Esophagus squamous epithelium (tissue), 5 donors: ENCODE data around the gene PARP4. TPM values are rescaled to one million over a fixed set of nuclear protein-coding genes. Genes with fewer than 3 reads are reported as not detected.
"Not testable (repeated sequence)": the region's sequence is repeated elsewhere in the genome, so short reads cannot be mapped to it uniquely, and the experiment has no call there.

Experiments
- DNase-seq: peaks from one replicate; lab custom pipeline; 2025; lab: John Stamatoyannopoulos, UW
- H3K27ac ChIP-seq, 4 donors: fragments of 200-600 bp; sonication (generic); one replicate each; pipeline ENCODE4 v1.5.1; 2016 to 2019; ENCODE audit warnings: mild to moderate bottlenecking in 1 of 4
- H3K27me3 ChIP-seq, 4 donors: fragments of 200-600 bp; sonication (generic); 1 replicate in 3 of 4; 2 replicates in 1 of 4; pipeline versions ENCODE4 v1.5.1 to v1.6.0; 2017 to 2021; ENCODE audit warnings: antibody characterized with exemption in 1 of 4
- H3K36me3 ChIP-seq, 3 donors: fragments of 200-600 bp; sonication (generic); one replicate each; pipeline ENCODE4 v1.5.1; 2016 to 2019
- H3K4me1 ChIP-seq, 3 donors: fragments of 200-600 bp; sonication (generic); one replicate each; pipeline ENCODE4 v1.5.1; 2017 to 2019
- H3K4me3 ChIP-seq, 4 donors: fragments of 200-600 bp; sonication (generic); 1 replicate in 3 of 4; 2 replicates in 1 of 4; pipeline ENCODE4 v1.5.1; 2016 to 2019; ENCODE audit warnings: mild to moderate bottlenecking in 2 of 4, moderate library complexity in 1 of 4
- H3K9me3 ChIP-seq, 3 donors: fragments of 200-600 bp; sonication (generic); one replicate each; pipeline ENCODE4 v1.5.1; 2016 to 2019
- POLR2A ChIP-seq, 4 donors: fragments of 450-650 bp; IDR thresholded peaks; one replicate each; pipeline ENCODE4 v1.6.1; 2017; ENCODE audit warnings: antibody characterized with exemption in 4 of 4, mild to moderate bottlenecking in 4 of 4, moderate library complexity in 3 of 4
- WGBS, 2 donors: methylation state at CpG; one replicate each; pipeline ENCODE4 v1.1.5; 2018; 5-methylcytosine and 5-hydroxymethylcytosine counted together
- intact Hi-C: fragments of 100-400 bp; cut with DNase I; formaldehyde crosslinking; loops from one replicate; pipeline ENCODE4 v1.15.0; 2022
- total RNA-seq, 4 donors: library from RNA; depleted of rRNA; stranded (reverse); fragments of >200 nt; gene quantifications; one replicate each; pipeline ENCODE4 v1.1.0, GENCODE V29; 2016
- TF ChIP-seq, protein P1 (sequence below), 6 experiments: fragments of 450-650 bp in 4 of 6; fragments of 200-600 bp in 2 of 6; sonication (generic) in 2 of 6; IDR thresholded peaks; one replicate each; pipeline ENCODE4 v1.5.1; 2016 to 2019; ENCODE audit warnings: antibody characterized with exemption in 6 of 6, mild to moderate bottlenecking in 4 of 6, moderate library complexity in 4 of 6
- donor health status: DM: yes; HTN: yes; CAD: no.

PARP4 gene
- total RNA-seq, 4 donors from 2014 or later, result 37.3 to 67.6 (median 46.9) TPM

- no peaks in the 10 kb centered on the region for H3K27me3 ChIP-seq
- 0 to 1% methylated on average over 6 of the region's 6 CpGs for WGBS, 2 donors
- intact Hi-C loops, result no loop called here
- peaks cover 0 to 10% (median 0%) of the 10 kb centered on the region in 3 donors for H3K36me3 ChIP-seq
- H3K9me3 ChIP-seq, result no peaks in the 10 kb centered on the region
- DNase-seq, result no peak
- TF ChIP-seq, protein P1, sequence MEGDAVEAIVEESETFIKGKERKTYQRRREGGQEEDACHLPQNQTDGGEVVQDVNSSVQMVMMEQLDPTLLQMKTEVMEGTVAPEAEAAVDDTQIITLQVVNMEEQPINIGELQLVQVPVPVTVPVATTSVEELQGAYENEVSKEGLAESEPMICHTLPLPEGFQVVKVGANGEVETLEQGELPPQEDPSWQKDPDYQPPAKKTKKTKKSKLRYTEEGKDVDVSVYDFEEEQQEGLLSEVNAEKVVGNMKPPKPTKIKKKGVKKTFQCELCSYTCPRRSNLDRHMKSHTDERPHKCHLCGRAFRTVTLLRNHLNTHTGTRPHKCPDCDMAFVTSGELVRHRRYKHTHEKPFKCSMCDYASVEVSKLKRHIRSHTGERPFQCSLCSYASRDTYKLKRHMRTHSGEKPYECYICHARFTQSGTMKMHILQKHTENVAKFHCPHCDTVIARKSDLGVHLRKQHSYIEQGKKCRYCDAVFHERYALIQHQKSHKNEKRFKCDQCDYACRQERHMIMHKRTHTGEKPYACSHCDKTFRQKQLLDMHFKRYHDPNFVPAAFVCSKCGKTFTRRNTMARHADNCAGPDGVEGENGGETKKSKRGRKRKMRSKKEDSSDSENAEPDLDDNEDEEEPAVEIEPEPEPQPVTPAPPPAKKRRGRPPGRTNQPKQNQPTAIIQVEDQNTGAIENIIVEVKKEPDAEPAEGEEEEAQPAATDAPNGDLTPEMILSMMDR (IDR thresholded peaks at IDR 0.05), result no peak
- TF ChIP-seq POLR2A (IDR thresholded peaks at IDR 0.05), result no peak
- peaks cover 4 to 39% (median 9%) of the 10 kb centered on the region in 3 donors for H3K4me1 ChIP-seq
- H3K4me3 ChIP-seq, result peak overlapping the region; percentile 70 to 97 (median 85)
- H3K27ac ChIP-seq, result peak overlapping the region; percentile 91 to 96 (median 96)
Measured at GRCh38 chr13:24511816-24512196, 772 bp downstream of the PARP4 start.

GRCh38 chr13:24511019-24511815 is 1.4 kb downstream of the PARP4 start:
- H3K27me3 ChIP-seq, result no peaks in the 10 kb centered on the region
- H3K9me3 ChIP-seq, result no peaks in the 10 kb centered on the region
- intact Hi-C loops, result no loop called here
- WGBS, 2 donors, result 14 to 32% methylated on average over 21 to 22 of the region's 22 CpGs
- H3K4me1 ChIP-seq, result peaks cover 4 to 39% (median 9%) of the 10 kb centered on the region in 3 donors
- DNase-seq, result no peak
- peaks cover 0 to 16% (median 0%) of the 10 kb centered on the region in 3 donors for H3K36me3 ChIP-seq
- TF ChIP-seq, protein P1 (IDR thresholded peaks at IDR 0.05), result no peak
- TF ChIP-seq POLR2A (IDR thresholded peaks at IDR 0.05), result peak in 1 of 4 donors; percentile 45
- H3K4me3 ChIP-seq, result peak overlapping the region; percentile 70 to 97 (median 85)
- peak overlapping the region; percentile 91 to 96 (median 96) for H3K27ac ChIP-seq

- WGBS, 2 donors, result 94% methylated on average over 9 of the region's 50 CpGs; no CpG with 5 or more reads in 1 of the 2 donors
- Histone ChIP-seq H3K4me3 (no peak overlapping the region), H3K9me3 (no peaks in the 10 kb centered on the region), H3K4me1 (peaks cover 14 to 66% (median 24%) of the 10 kb centered on the region in 3 donors), H3K36me3 (peaks cover 0 to 27% (median 0%) of the 10 kb centered on the region in 3 donors), H3K27ac (no peak overlapping the region), H3K27me3 (no peaks in the 10 kb centered on the region)
- intact Hi-C loops, result no loop called here
- DNase-seq, result no peak
- TF ChIP-seq, protein P1 (IDR thresholded peaks at IDR 0.05), result no peak
- TF ChIP-seq POLR2A (IDR thresholded peaks at IDR 0.05), result no peak
Measured at GRCh38 chr13:24506698-24507335, 5.8 kb downstream of the PARP4 start.

GRCh38 chr13:24506283-24506682 is 6.3 kb downstream of the PARP4 start:
- H3K4me3 ChIP-seq, H3K27me3 ChIP-seq, intact Hi-C loops, DNase-seq, H3K27ac ChIP-seq, H3K9me3 ChIP-seq: not testable (repeated sequence)
- Histone ChIP-seq H3K4me1 (peaks cover 15 to 66% (median 22%) of the 10 kb centered on the region in 3 donors), H3K36me3 (peaks cover 0 to 27% (median 0%) of the 10 kb centered on the region in 3 donors)
- 100% methylated on average over 4 of the region's 6 CpGs for WGBS, 2 donors

DNA sequence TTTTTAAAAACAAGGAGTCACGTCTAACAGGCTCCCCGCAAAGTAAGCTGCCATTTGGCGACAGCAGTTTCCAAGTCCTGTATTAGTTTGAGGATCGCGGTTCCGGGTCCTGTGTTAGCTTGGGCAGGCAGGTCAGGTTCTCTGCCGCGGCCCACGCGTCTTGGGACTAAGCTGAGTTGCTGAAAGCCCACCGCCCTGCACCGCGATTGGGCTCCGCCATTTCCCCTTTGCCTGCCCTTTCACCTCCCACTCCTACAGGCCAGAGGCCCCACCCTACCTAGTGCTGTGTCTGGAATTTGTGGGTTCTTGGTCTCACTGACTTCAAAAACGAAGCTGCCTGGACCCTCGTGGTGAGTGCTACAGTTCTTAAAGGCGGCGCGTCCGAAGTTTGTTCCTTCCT is 6.8 kb downstream of the PARP4 start:
- H3K4me3 ChIP-seq, result no peak overlapping the region
- no peaks in the 10 kb centered on the region for H3K27me3 ChIP-seq
- intact Hi-C loops, result no loop called here
- H3K27ac ChIP-seq, result no peak overlapping the region
- no peak for TF ChIP-seq POLR2A (IDR thresholded peaks at IDR 0.05)
- TF ChIP-seq, protein P1 (IDR thresholded peaks at IDR 0.05), result no peak
- peaks cover 0 to 27% (median 0%) of the 10 kb centered on the region in 3 donors for H3K36me3 ChIP-seq
- peaks cover 16 to 66% (median 19%) of the 10 kb centered on the region in 3 donors for H3K4me1 ChIP-seq
- no peaks in the 10 kb centered on the region for H3K9me3 ChIP-seq
- 93 to 97% methylated on average over 17 to 19 of the region's 20 CpGs for WGBS, 2 donors
- no peak for DNase-seq
